ENCODE results near the gene GJD2. TPM values are rescaled to one million over a fixed set of nuclear protein-coding genes. Genes with fewer than 3 reads are reported as not detected.

Gene GJD2
- total RNA-seq, 1 experiment from 2014 or later, result not detected

- H4K5ac ChIP-seq (ENCODE audit: insufficient read length, low read depth, low read length), result no peak overlapping the region
- H3K9me3 ChIP-seq (ENCODE audit: control insufficient read depth, low read depth, low read length), result no peaks in the 10 kb centered on the region
- TF ChIP-seq CTCF (conservative IDR thresholded peaks at IDR 0.05), result no peak
- H3K9ac ChIP-seq (ENCODE audit: extremely low read depth, insufficient read length, low read length), result no peak overlapping the region
- H3K18ac ChIP-seq (ENCODE audit: insufficient read length, low read depth, low read length), result no peak overlapping the region
- H3K79me1 ChIP-seq (ENCODE audit: insufficient read depth, low read depth, low read length, poor library complexity, severe bottlenecking), result no peaks in the 10 kb centered on the region
- Mint-ChIP-seq H3K27me3 (ENCODE audit: low read depth) (peaks cover 11% of the 10 kb centered on the region), H3K9me3 (no peaks in the 10 kb centered on the region; a peak in 1 of 5 replicates), H3K4me3 (no peak overlapping the region), H3K36me3 (ENCODE audit: insufficient read depth in 1 of 3, low read depth in 3 of 3) (no peaks in the 10 kb centered on the region), H3K27ac (no peak overlapping the region), H3K4me1 (peaks cover 28 to 33% of the 10 kb centered on the region in 2 experiments)
- no peaks in the 10 kb centered on the region for H3K79me2 ChIP-seq (ENCODE audit: insufficient read depth, low read length)
- H3K14ac ChIP-seq (ENCODE audit: insufficient read depth, low read length), result no peak overlapping the region
- no peak overlapping the region for H3K4me2 ChIP-seq (ENCODE audit: insufficient read depth, insufficient read length, low read length)
- no peak overlapping the region for H3K23ac ChIP-seq (ENCODE audit: insufficient read length, low read depth, low read length)
- no peaks in the 10 kb centered on the region for H4K20me1 ChIP-seq (ENCODE audit: control insufficient read depth, insufficient read depth, insufficient read length)
- H3K27me3 ChIP-seq (ENCODE audit: insufficient read depth, low read length), result no peaks in the 10 kb centered on the region
- no peak overlapping the region for H4K8ac ChIP-seq (replicated peaks; ENCODE audit: insufficient read length, low read depth, low read length)
- H2BK120ac ChIP-seq (ENCODE audit: low read depth, low read length, poor library complexity, severe bottlenecking), result no peak overlapping the region
- H3K56ac ChIP-seq (ENCODE audit: insufficient read length, low read depth, low read length), result no peak overlapping the region
- H2BK15ac ChIP-seq (ENCODE audit: low read depth, low read length), result no peak overlapping the region
- H3K4ac ChIP-seq (ENCODE audit: low read depth, low read length), result no peak overlapping the region
- H3K4me1 ChIP-seq (ENCODE audit: insufficient read depth, low read length), result no peaks in the 10 kb centered on the region
- no peak overlapping the region for H2BK12ac ChIP-seq (ENCODE audit: insufficient read length, low read depth, low read length)
- WGBS (ENCODE audit: extremely low coverage, insufficient read length, low lambda C conversion rate), result no CpG with 5 or more reads among the region's 1 CpG
- H2BK5ac ChIP-seq (ENCODE audit: insufficient read length, low read length), result no peak overlapping the region
- H2AFZ ChIP-seq (ENCODE audit: low read length), result no peak overlapping the region
- no peaks in the 10 kb centered on the region for H3K23me2 ChIP-seq (ENCODE audit: insufficient read length, low read depth, low read length, poor library complexity, severe bottlenecking)
- H3T11ph ChIP-seq (ENCODE audit: low read length), result no peak overlapping the region
- H2BK20ac ChIP-seq (ENCODE audit: low read depth, low read length, poor library complexity, severe bottlenecking), result no peak overlapping the region
- H2AK5ac ChIP-seq (ENCODE audit: insufficient read length, low read length), result no peak overlapping the region
- DNase-seq, result no peak
- H4K91ac ChIP-seq (ENCODE audit: insufficient read length, low read depth, low read length), result no peak overlapping the region
- H3K27ac ChIP-seq (ENCODE audit: insufficient read length, low read depth, low read length), result no peak overlapping the region
Observed at GRCh38 chr15:34718681-34719665, 35.8 kb downstream of the GJD2 start.
